LNCaP clone FGC (cell line): ENCODE results near the gene NETO2.

ENCODE experiments used
- DNase-seq: peaks from one replicate; pipeline ENCODE4 v3.0.0-alpha.2; 2011; ENCODE audit warnings: low read depth
- H3K4me3 ChIP-seq: 2 replicates; pipeline ENCODE4 v1.5.1; 2011; ENCODE audit warnings: mild to moderate bottlenecking, low read depth, low read length, control low read depth
- CTCF ChIP-seq: IDR thresholded peaks from 2 replicates; pipeline ENCODE4 v1.5.1; 2012; ENCODE audit warnings: mild to moderate bottlenecking; ENCODE audit not compliant: control insufficient read depth, insufficient read depth; ENCODE audit errors: extremely low read depth

Gene NETO2

GRCh38 chr16:47043970-47044684, 99.6 kb downstream of the NETO2 start:
- DNase-seq = no peak
- H3K4me3 ChIP-seq = no peak overlapping the region
- no peak for TF ChIP-seq CTCF

GRCh38 chr16:47043200-47043599, 100.5 kb downstream of the NETO2 start:
- DNase-seq = no peak

GRCh38 chr16:47037746-47038458, 105.8 kb downstream of the NETO2 start:
- peak; percentile 6 for DNase-seq
- TF ChIP-seq CTCF = peak; percentile 98
- H3K4me3 ChIP-seq = peak overlapping the region; percentile 54

More at GRCh38 chr16:47043200-47043599, 100.5 kb downstream of the NETO2 start:
- no peak overlapping the region for H3K4me3 ChIP-seq
- no peak for TF ChIP-seq CTCF

GRCh38 chr16:47037396-47037745, 106.4 kb downstream of the NETO2 start:
- TF ChIP-seq CTCF = no peak
- H3K4me3 ChIP-seq = peak overlapping the region; percentile 54
- DNase-seq = no peak

- TF ChIP-seq CTCF = no peak
- DNase-seq = no peak
- H3K4me3 ChIP-seq = no peak overlapping the region
Observed at GRCh38 chr16:47036201-47036600, 107.5 kb downstream of the NETO2 start.

- TF ChIP-seq CTCF = no peak
- H3K4me3 ChIP-seq = no peak overlapping the region
- no peak for DNase-seq
Observed at GRCh38 chr16:47035436-47035835, 108.3 kb downstream of the NETO2 start.
